GOT3 (cell line): ENCODE measurements around the gene CFAP53.

Experiments used
- DNase-seq: peaks from one replicate; lab custom pipeline; 2025; ENCODE audit warnings: mixed read lengths; lab: John Stamatoyannopoulos, UW

The CFAP53 gene

GRCh38 chr18:50287441-50288347 is 21.4 kb upstream of the CFAP53 start, which contains the start of gene CXXC1:
Gene CXXC1, minus strand, starts transcription at chr18:50287692. Its CDS starts 103 bp downstream, at chr18:50287589.
- peak; percentile 78 for DNase-seq

- DNase-seq: no peak
Measured at GRCh38 chr18:50287028-50287440, 20.7 kb upstream of the CFAP53 start.

- no peak for DNase-seq
Measured at GRCh38 chr18:50286391-50287027, 20.2 kb upstream of the CFAP53 start.

GRCh38 chr18:50285631-50286321 is 19.5 kb upstream of the CFAP53 start:
- no peak for DNase-seq

GRCh38 chr18:50285071-50285470 is 18.8 kb upstream of the CFAP53 start:
- no peak for DNase-seq

GRCh38 chr18:50284255-50284885 is 18.1 kb upstream of the CFAP53 start:
- DNase-seq: no peak

- no peak for DNase-seq
Measured at GRCh38 chr18:50283469-50284209, 17.3 kb upstream of the CFAP53 start.

- no peak for DNase-seq
Measured at GRCh38 chr18:50282521-50283335, 16.4 kb upstream of the CFAP53 start.

- no peak for DNase-seq
Measured at GRCh38 chr18:50281972-50282520, 15.8 kb upstream of the CFAP53 start.

- DNase-seq: peak; percentile 90
Measured at GRCh38 chr18:50281295-50281971, 15.1 kb upstream of the CFAP53 start, which contains the start of gene MBD1. Gene MBD1, minus strand, starts transcription at chr18:50281523. Its CDS starts 1,531 bp downstream, at chr18:50279992.

- DNase-seq: no peak
Measured at GRCh38 chr18:50280707-50281294, 14.5 kb upstream of the CFAP53 start.

- no peak for DNase-seq
Measured at GRCh38 chr18:50279752-50280151, 13.5 kb upstream of the CFAP53 start.

GRCh38 chr18:50277942-50278341 is 11.6 kb upstream of the CFAP53 start:
- DNase-seq: no peak

GRCh38 chr18:50276452-50276851 is 10.2 kb upstream of the CFAP53 start:
- no peak for DNase-seq

- no peak for DNase-seq
Measured at GRCh38 chr18:50275503-50276036, 9.3 kb upstream of the CFAP53 start.

GRCh38 chr18:50274941-50275340 is 8.6 kb upstream of the CFAP53 start:
- no peak for DNase-seq

GRCh38 chr18:50274044-50274442 is 7.7 kb upstream of the CFAP53 start:
- DNase-seq: no peak

GRCh38 chr18:50273203-50274043 is 7.1 kb upstream of the CFAP53 start:
- DNase-seq: no peak
